ENCODE measurements around the gene PIN4. TPM values are rescaled to one million over a fixed set of nuclear protein-coding genes. Genes with fewer than 3 reads are reported as not detected.

The PIN4 gene
- total and polyA plus RNA-seq, 10 of the 15 experiments (the other 5 are each of a cell fraction or from before 2014, with no cell fraction given): 8.2 to 53.6 (median 33.9) TPM

Other genes starting within 250 kb of the PIN4 start
- gene RTL5, start 49.8 kb upstream of the PIN4 start, total RNA-seq (2014; rRNA removed): under 0.01 and 0.11 TPM in 2 replicates
- gene RTL5, start 49.8 kb upstream of the PIN4 start, total RNA-seq (2014; rRNA removed; fragmentation: Illumina TruSeq; extraction: Trizol): not detected in 2 replicates
- 0.05 and 0.10 TPM in 2 replicates for gene RTL5, start 49.8 kb upstream of the PIN4 start, total RNA-seq (2021)
- not detected in 2 replicates for gene RTL5, start 49.8 kb upstream of the PIN4 start, polyA plus RNA-seq (2011; rRNA removed)
- gene RTL5, start 49.8 kb upstream of the PIN4 start, polyA plus RNA-seq (2014; fragmentation: Illumina TruSeq; extraction: Trizol): 0.01 TPM in 1 of 2 replicates, not detected in the other
- gene RTL5, start 49.8 kb upstream of the PIN4 start, polyA plus RNA-seq (2014; fragmentation: Nextera tagmentation; extraction: Ambion mirVana): not detected
- 0.03 and 0.05 TPM in 2 replicates for gene RTL5, start 49.8 kb upstream of the PIN4 start, polyA plus RNA-seq (2014; rRNA removed)
- gene RTL5, start 49.8 kb upstream of the PIN4 start, polyA plus RNA-seq (2016; fragmentation: Nextera tagmentation; extraction: Ambion mirVana): under 1 TPM in 1 of 2 experiments, not detected in 1; 0.08 TPM
- gene ERCC6L, start 57.3 kb downstream of the PIN4 start, total RNA-seq (2014; rRNA removed): 6.5 and 6.6 TPM in 2 replicates
- gene ERCC6L, start 57.3 kb downstream of the PIN4 start, total RNA-seq (2014; rRNA removed; fragmentation: Illumina TruSeq; extraction: Trizol): 11.1 and 12.3 TPM in 2 replicates
- gene ERCC6L, start 57.3 kb downstream of the PIN4 start, total RNA-seq (2021): 8.0 and 8.8 TPM in 2 replicates
- gene ERCC6L, start 57.3 kb downstream of the PIN4 start, polyA plus RNA-seq (2011; rRNA removed): 6.6 and 10.6 TPM in 2 replicates
- 10.4 and 12.3 TPM in 2 replicates for gene ERCC6L, start 57.3 kb downstream of the PIN4 start, polyA plus RNA-seq (2014; fragmentation: Illumina TruSeq; extraction: Trizol)
- gene ERCC6L, start 57.3 kb downstream of the PIN4 start, polyA plus RNA-seq (2014; fragmentation: Nextera tagmentation; extraction: Ambion mirVana): 1 to 10 TPM; 4.7 to 5.6 TPM
- gene ERCC6L, start 57.3 kb downstream of the PIN4 start, polyA plus RNA-seq (2014; rRNA removed): 4.6 and 5.6 TPM in 2 replicates
- 10 to 100 TPM; 11.0 to 13.1 TPM for gene ERCC6L, start 57.3 kb downstream of the PIN4 start, polyA plus RNA-seq (2016; fragmentation: Nextera tagmentation; extraction: Ambion mirVana)
- 2,058 and 2,209 TPM in 2 replicates for gene RPS4X, start 95.5 kb downstream of the PIN4 start, total RNA-seq (2014; rRNA removed)
- 2,377 and 2,415 TPM in 2 replicates for gene RPS4X, start 95.5 kb downstream of the PIN4 start, total RNA-seq (2014; rRNA removed; fragmentation: Illumina TruSeq; extraction: Trizol)
- gene RPS4X, start 95.5 kb downstream of the PIN4 start, total RNA-seq (2021): 1,872 and 1,950 TPM in 2 replicates
- 2,950 and 2,951 TPM in 2 replicates for gene RPS4X, start 95.5 kb downstream of the PIN4 start, polyA plus RNA-seq (2011; rRNA removed)
- 3,485 and 4,083 TPM in 2 replicates for gene RPS4X, start 95.5 kb downstream of the PIN4 start, polyA plus RNA-seq (2014; fragmentation: Illumina TruSeq; extraction: Trizol)
- gene RPS4X, start 95.5 kb downstream of the PIN4 start, polyA plus RNA-seq (2014; fragmentation: Nextera tagmentation; extraction: Ambion mirVana): 1,000 to 10,000 TPM; 1,791 to 1,844 TPM
- 2,579 and 2,978 TPM in 2 replicates for gene RPS4X, start 95.5 kb downstream of the PIN4 start, polyA plus RNA-seq (2014; rRNA removed)
- gene RPS4X, start 95.5 kb downstream of the PIN4 start, polyA plus RNA-seq (2016; fragmentation: Nextera tagmentation; extraction: Ambion mirVana): 100 to 1,000 TPM; 655 to 682 TPM
- 0.22 TPM in 1 of 2 replicates, not detected in the other for gene CITED1, start 124.2 kb downstream of the PIN4 start, total RNA-seq (2014; rRNA removed)
- not detected in 2 replicates for gene CITED1, start 124.2 kb downstream of the PIN4 start, total RNA-seq (2014; rRNA removed; fragmentation: Illumina TruSeq; extraction: Trizol)
- gene CITED1, start 124.2 kb downstream of the PIN4 start, total RNA-seq (2021): not detected in 2 replicates
- gene CITED1, start 124.2 kb downstream of the PIN4 start, polyA plus RNA-seq (2011; rRNA removed): 0.30 TPM in 1 of 2 replicates, not detected in the other
- not detected in 2 replicates for gene CITED1, start 124.2 kb downstream of the PIN4 start, polyA plus RNA-seq (2014; fragmentation: Illumina TruSeq; extraction: Trizol)
- gene CITED1, start 124.2 kb downstream of the PIN4 start, polyA plus RNA-seq (2014; fragmentation: Nextera tagmentation; extraction: Ambion mirVana): not detected
- 0.36 and 0.56 TPM in 2 replicates for gene CITED1, start 124.2 kb downstream of the PIN4 start, polyA plus RNA-seq (2014; rRNA removed)
- not detected for gene CITED1, start 124.2 kb downstream of the PIN4 start, polyA plus RNA-seq (2016; fragmentation: Nextera tagmentation; extraction: Ambion mirVana)

Data from GM12878 (cell line).